Ovary (tissue), 3 donors: ENCODE results near the gene USP53.

Source experiments
- CTCF ChIP-seq, 3 donors: fragments of 450-650 bp in 2 of 3; fragments of 200-600 bp in 1 of 3; IDR thresholded peaks; one replicate each; pipeline versions ENCODE4 v1.5.1 to v1.8.0; 2016 to 2022; ENCODE audit warnings: antibody characterized with exemption in 3 of 3, mild to moderate bottlenecking in 1 of 3
- EP300 ChIP-seq: sonication (generic); formaldehyde crosslinking; IDR thresholded peaks from one replicate; pipeline ENCODE4 v1.6.1; 2017; ENCODE audit warnings: antibody characterized with exemption
- POLR2A ChIP-seq: fragments of 450-650 bp; IDR thresholded peaks from one replicate; pipeline ENCODE4 v1.6.1; 2017; ENCODE audit warnings: antibody characterized with exemption, mild to moderate bottlenecking, moderate library complexity
- donor health status: DM: no; HTN: no; CAD: no.

DNA sequence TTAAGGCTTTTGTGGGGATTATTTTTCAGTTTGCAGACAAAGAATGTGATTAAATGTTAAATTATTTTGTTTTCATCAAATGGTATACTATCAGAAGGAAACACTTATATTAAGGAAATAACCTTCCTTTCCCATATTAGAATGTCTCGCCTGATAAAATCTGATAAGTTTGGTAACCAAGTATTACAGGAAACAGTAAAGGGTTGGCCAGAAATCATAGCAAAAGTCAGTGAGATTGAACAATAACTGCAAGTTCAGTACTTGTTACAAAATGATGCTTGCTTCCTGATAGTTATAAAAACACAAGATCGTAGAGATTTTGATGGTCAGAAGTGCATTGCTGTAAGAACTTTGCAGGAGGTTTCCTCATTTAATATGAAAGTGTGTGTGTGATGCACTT is 68.9 kb downstream of the USP53 start:
- no peak for TF ChIP-seq CTCF (IDR thresholded peaks at IDR 0.05)
- no peak for TF ChIP-seq EP300
- no peak for TF ChIP-seq POLR2A
